GM18499 (cell line): ENCODE data around the gene CRACDL.

Source experiments
- ATAC-seq: cut with Tn5 transposase; IDR thresholded peaks from one replicate; pipeline ENCODE4 v1.9.1; 2021; ENCODE audit warnings: moderate number of reproducible peaks; ENCODE audit not compliant: insufficient read depth, unreplicated experiment

The CRACDL gene

DNA sequence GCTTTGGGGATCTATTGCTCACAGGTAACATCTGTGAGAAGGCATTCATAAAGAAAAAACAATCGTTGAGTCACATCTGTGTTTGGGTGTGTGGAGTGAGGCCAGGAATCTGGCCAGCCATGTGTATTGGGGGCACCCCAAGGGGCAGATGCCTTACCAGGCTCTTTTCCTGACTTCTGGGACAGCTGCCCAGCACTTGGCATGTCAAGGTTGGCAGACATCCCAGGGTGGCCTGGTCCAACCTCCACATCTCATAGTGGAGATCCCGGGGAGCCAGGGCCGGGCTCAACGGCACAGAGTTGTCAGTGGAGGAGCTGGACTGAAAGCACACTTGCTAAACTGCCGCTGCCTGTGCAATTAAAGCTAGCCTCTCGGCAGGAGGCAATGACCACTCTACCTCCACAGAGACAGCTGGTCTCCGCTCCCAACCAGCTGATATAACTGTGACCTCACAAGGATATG, 129.8 kb downstream of the CRACDL start:
- ATAC-seq: no peak

DNA sequence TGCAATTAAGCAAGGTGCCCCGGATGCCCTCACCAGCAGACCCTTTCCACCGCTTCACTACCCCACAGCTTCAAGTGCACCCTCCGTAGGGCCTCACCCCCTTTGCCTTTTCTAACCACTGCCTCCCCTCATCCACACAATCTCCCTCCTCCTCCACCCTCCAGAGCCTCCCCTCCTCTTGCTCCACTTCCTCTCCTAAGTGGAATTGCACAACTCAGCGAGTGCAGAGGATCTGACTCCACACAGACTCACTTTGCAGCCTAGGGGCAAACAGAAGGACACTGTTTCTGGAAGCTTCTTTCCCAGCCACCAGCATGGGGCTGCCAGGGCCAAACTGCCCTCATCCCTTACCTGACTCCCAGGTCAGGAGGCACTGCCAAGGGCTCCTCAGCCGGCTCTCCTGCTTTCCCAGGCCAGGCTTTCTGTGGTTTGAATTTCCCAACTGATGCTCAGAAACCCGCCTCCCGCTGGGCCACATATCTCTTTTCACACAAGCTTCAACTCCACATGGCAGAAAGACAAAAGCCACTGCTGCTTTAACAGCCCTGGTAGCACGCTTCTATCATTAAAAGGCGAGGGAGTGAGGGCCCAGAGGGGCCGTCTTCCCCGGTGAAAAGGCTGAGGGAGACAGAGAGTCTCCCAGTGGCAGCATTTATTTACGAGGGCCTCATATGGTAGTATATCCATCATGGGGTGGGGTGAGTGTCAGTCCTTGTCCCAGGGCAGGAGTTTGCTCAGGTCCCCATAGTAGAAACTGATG, 130.4 kb downstream of the CRACDL start:
- ATAC-seq: no peak

DNA sequence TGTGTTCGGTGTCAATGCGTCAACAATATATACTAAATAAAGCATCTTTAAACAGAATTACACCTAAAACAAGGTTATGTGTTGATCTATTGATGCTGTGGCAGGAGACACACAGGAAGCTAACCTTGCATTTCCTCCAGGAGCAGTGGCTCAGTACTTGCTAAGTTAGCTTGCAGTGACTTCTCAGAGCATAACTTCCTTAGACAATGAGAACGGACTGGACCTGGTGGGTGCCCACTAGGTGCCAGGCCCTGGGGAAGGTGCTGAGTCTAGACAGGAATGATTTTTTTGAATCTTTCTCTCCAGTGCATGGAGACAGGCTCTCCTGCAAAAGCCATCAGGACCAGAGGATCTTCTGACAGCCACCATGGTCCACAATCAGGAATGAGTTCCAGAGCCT, 131.3 kb downstream of the CRACDL start:
- no peak for ATAC-seq

DNA sequence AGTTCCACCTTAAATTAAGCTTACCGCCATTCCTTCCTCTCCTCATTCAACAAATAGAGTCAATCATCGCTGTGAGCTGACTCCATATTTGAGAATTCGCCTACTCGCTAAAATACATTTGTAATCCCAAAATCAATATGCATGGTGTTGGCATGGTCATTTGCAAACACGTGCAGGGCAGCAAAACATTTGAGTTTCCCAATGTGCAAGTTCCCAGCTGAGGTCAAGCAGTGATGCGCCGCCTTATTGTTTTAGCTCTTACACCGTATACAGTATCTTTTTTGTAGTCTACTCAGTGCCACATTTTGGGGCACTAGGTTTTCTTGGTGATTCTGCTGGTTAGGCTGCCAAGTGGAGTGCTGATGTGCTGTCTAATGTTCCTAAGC, 131.8 kb downstream of the CRACDL start:
- no peak for ATAC-seq

GRCh38 chr2:98803405-98804264, 132.4 kb downstream of the CRACDL start:
- ATAC-seq: no peak

DNA sequence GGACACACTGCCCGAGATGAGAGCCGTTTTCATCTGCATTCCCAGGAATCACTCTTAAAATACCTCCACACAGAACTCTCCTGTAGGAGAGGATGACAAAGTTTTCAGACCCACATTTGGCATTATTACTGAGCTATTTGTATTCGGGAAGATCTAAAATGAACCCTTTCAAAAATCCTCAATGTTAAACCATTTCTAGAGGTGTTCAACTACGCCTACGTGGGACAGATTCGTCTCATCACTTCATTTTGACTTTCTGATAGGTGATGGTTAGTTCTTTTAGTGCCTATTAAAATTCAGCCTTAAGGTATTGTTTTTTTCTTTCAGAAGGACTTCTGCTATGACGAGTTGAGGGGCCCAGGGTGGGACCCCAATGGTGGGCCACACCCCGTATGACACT, 133.7 kb downstream of the CRACDL start:
- no peak for ATAC-seq

DNA sequence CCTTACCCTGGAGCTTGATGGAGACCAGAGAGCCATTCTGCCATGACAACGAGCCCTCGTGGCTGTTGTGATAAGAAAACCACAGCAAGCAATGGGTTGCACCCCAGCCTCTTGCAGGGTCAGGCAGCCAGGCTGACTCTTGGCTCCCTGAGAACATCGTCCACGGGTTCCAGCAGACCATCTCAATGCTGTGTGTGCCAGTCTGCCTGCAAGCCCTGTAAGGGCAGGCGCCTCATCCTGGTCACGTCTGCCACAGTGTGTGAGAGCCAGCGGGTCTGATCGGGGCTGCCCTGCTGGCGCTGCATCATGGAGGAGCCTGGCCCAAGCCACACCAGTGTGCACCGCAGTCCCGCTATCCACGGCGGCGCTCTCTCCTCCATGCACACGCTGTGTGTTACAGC, 134.1 kb downstream of the CRACDL start:
- no peak for ATAC-seq

GRCh38 chr2:98801286-98801685, 134.7 kb downstream of the CRACDL start:
- ATAC-seq: no peak

DNA sequence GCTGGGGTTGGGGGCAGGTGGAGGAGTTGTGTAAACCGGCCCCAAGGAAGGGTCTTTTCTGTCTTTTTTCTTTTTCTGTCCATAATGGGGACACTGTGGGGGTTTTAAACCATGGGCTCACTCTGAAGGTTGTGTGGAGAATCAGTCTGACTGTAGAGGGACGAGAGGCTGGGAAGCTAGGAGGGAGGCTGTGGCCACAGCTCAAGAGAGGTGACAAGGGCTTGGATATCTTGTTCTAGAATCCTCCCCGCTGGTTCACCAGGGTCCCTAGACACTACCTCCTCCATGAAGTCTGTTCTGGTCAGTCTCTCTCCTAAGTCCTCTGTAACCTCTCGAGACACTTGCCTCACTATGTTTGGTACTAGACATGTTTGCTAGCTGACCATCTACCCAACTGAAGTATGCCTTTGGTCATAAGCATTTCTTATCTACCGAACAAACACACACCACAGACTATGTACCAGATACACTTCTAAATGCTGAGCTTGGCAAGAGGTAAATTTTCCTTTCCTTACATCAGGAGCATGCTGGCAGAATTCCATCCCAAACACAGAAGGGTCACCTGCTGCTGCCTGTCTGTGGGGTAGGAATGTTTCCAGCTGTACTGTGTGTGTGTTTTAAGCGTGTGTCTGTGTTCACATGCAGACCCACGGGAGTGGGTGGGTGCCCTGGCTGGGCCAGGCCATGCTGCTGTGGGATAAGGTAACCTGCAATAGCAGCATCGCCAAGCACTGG, 135.5 kb downstream of the CRACDL start:
- no peak for ATAC-seq

- no peak for ATAC-seq
These were observed 136.4 kb downstream of the CRACDL start for GRCh38 chr2:98799375-98800329.

DNA sequence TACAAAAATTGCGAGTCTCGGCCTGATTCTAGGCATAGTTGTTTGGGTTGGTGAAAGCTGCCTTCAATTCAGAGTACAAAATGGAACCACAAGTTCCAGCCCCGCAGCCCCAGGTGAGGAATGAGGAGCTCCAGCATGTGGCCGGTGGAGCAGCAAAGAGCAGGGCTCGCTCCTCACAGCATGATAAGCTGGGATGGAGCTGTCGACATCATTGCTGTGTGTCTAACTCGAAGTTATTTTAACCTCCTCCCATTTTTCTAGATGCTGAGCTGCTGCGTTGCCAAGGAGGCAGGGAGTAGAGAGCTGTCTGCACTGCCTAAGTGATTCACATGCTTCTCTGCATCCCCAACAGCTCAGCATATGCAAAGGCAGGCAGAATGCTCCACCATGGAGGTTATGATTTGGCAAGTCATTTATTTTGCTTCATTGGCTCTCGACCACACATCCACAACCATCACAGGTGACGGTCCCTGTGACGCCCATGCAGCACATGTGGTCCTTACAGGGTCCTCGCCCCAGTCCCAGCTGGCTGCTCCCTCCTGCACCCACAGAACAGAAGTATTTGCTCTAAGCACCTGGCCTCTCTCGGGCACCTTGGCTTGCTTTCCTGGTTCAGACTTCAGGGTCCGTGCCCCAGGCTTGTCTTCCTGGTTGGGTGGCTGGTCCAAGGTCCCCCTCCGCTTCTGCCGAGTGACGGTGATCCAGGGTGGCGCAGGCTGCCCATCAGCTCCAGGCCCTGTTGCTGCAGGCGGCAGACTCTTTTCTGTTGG, 139.1 kb downstream of the CRACDL start:
- no peak for ATAC-seq

GRCh38 chr2:98795891-98796676, 139.9 kb downstream of the CRACDL start:
- no peak for ATAC-seq

DNA sequence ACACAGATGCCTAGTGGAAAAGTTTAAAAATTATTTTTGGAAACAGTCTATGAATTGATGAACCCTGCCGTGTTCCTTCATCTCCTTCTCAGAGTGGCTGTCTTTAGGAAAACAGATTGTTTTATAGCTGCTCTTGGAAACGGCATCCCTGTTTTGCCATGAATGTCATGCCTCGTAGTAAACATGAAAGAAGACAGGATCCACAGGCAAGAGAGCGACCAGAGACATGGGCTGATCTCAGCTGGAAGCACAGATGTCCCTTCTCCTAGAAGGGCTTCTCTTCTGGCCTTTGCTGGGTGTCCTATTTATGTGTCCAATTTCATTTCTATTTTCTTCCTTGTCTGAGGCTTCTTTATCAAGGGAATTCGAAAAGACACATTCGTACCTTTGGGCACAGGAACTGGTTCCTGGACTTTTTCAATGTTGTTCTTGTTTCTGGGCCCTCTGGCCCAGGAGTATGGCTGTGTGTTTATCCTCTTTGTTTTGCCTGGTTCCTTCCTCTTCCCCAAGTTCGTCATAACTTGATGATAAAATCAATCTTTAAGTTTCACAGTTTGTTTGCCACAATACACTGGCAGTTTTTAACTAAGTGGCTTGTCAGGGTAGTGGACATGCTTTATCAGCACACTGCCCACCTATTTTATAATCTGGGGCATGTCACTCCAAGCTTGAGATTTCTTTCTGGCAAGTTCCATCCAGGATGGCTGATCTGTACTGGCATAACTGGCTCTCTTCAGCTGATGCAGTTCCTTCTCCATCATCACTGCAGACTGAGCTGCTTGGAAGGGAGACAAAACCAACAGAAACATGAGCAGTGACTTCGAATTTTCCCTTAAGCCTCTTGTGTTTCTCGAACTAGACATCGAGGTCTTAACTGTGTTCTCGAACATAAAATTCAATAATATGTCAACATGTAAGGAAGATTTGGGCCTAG, 141.9 kb downstream of the CRACDL start:
- ATAC-seq: no peak

DNA sequence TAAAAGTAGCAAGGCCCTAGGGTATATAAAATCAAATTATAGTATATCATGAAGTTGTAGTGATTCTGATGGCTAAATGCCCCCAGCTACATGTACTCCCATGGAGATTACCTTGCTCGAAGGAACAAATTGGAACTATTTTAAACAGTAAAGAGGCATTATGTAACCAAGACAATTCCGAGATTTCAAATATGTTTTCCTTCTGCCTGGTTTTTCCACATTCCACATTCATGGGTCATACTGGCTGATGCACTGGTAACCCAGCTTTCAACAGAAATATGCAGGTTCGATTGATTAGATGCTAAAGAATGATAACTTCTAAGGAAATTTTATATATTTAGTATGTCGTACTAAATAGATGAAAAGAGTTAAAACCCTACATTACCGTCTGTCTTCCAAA, 142.8 kb downstream of the CRACDL start:
- ATAC-seq: no peak

- ATAC-seq: no peak
These were observed 145.8 kb downstream of the CRACDL start for GRCh38 chr2:98790221-98790620.

DNA sequence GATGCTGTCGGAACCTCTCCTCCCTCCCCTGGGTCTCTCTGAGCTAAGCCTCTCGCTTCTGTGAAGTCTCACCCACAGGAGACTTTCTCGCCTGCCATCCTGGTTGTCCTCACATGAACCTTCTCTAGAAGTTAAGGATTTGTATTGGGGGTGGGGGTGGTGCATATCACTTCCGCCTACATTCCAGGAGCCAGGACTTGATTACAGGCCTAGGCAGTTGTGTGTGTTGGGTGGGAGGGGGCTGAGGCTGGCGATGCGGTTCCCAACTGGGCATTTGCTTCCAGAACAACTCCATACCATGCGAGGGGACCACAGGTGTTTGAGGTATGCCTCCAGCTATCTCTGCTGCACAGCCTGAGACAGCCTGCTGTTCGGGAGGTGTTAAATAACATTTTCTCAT, 148.3 kb downstream of the CRACDL start:
- ATAC-seq: no peak

DNA sequence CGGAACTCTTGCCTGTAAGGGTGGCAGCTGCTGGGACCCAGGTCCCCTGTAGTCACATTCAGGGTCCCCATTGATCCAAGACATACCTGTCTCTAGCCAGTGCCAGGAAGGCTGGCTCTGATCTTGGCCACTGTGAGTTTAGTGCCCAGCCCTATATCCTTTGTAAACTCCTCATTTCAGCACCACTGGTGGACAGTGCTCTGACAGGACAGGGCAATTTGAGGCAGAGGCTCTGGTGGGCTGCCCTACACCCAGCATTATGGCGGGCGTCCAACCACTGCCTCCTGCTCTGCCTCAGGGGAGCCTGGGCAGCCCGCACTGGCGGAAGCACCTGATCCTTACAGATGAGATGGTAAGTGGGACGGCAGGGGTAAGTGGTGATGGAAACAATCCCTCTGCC, 149.8 kb downstream of the CRACDL start:
- no peak for ATAC-seq
